ENCODE results near the gene LRBA. TPM values are rescaled to one million over a fixed set of nuclear protein-coding genes. Genes with fewer than 3 reads are reported as not detected.
"Not testable (repeated sequence)": the region's sequence is repeated elsewhere in the genome, so short reads cannot be mapped to it uniquely, and the experiment has no call there.

LRBA gene
- total and polyA plus RNA-seq, 4 donors = 18.8 to 56.4 (median 33.8) TPM

DNA sequence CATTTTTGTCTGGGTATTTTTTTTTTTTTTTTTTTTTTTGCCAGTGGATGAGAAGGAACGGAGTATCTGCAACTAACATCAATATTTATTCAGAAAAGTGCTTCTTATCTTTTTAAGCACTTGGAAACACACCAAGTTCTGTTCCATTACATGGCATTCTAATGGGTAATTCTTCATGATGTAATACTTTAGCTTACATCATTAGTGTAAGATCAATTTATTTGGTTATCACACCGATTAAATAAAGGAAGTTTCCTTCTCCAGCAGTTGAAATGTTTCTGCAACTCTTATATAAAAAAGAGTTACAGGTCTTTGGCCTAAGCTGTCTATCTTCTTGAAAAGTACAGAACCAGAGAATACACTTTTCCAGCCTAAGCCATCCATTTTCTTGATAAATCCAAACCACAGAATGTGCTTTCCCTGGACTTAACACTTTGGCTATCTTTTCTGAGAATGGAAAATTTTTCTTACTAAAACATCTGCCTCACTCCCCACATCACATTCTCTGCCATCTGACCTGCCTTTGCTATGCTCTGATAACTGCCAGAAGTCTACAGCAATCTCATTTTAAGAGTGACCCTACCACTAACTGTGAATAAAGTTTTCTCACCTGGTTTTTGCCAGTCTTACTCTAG lies 625.1 kb downstream of the LRBA start:
- WGBS (ENCODE audit: insufficient coverage) = no CpG with 5 or more reads among the region's 2 CpGs
- DNase-seq (ENCODE audit: low read depth in 4 of 6, low spot score in 6 of 6) = no peak

DNA sequence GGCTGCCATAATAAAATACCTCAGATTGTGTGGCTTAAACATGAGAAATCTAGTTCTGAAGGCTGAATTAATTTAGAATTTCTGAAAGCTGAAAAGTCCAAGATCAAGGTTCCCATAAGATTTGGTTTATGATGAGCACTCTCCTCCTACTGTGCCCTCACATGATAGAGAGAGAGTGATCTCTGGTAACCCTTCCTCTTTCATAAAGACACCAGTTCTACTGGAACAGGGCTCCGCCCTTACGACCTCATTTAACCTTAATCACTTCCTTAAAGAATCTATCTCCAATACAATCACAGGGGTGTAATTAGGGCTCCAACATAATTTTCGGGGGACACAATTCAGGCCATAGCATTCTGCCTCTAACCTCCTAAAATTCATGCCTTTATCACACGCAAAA lies 627.1 kb downstream of the LRBA start:
- Histone ChIP-seq H3K4me3 (ENCODE audit: low read depth, low read length) (no peak overlapping the region), H3K9me3 (ENCODE audit: control insufficient read depth, insufficient read depth, low read length) (peaks cover 3% of the 10 kb centered on the region), H3K27me3 (ENCODE audit: control insufficient read depth, insufficient read depth, low read length) (no peaks in the 10 kb centered on the region), H3K27ac (ENCODE audit: low read depth, low read length) (no peak overlapping the region), H3K4me1 (ENCODE audit: control insufficient read depth, insufficient read depth, low read length) (no peaks in the 10 kb centered on the region), H3K36me3 (ENCODE audit: control insufficient read depth, insufficient read depth, low read length) (no peaks in the 10 kb centered on the region)
- no peak for DNase-seq (ENCODE audit: low read depth in 4 of 6, low spot score in 6 of 6)
- WGBS (ENCODE audit: insufficient coverage) = 100% methylated on average over 4 of the region's 4 CpGs

More for the DNA sequence above, 625.1 kb downstream of the LRBA start:
- no peaks in the 10 kb centered on the region for H3K36me3 ChIP-seq (ENCODE audit: control insufficient read depth, insufficient read depth, low read length)
- H3K4me3 ChIP-seq (ENCODE audit: low read depth, low read length) = no peak overlapping the region
- no peaks in the 10 kb centered on the region for H3K4me1 ChIP-seq (ENCODE audit: control insufficient read depth, insufficient read depth, low read length)
- no peak overlapping the region for H3K27ac ChIP-seq (ENCODE audit: low read depth, low read length)
- H3K9me3 ChIP-seq (ENCODE audit: control insufficient read depth, insufficient read depth, low read length) = peaks cover 5% of the 10 kb centered on the region
- no peaks in the 10 kb centered on the region for H3K27me3 ChIP-seq (ENCODE audit: control insufficient read depth, insufficient read depth, low read length)

GRCh38 chr4:150386415-150386814 lies 628.7 kb downstream of the LRBA start:
- DNase-seq (ENCODE audit: low read depth in 4 of 6, low spot score in 6 of 6); H3K27me3 ChIP-seq (ENCODE audit: control insufficient read depth, insufficient read depth, low read length); H3K9me3 ChIP-seq (ENCODE audit: control insufficient read depth, insufficient read depth, low read length); H3K4me3 ChIP-seq (ENCODE audit: low read depth, low read length); H3K36me3 ChIP-seq (ENCODE audit: control insufficient read depth, insufficient read depth, low read length); H3K4me1 ChIP-seq (ENCODE audit: control insufficient read depth, insufficient read depth, low read length); H3K27ac ChIP-seq (ENCODE audit: low read depth, low read length): not testable (repeated sequence)
- 100% methylated on average over 1 of the region's 2 CpGs for WGBS (ENCODE audit: insufficient coverage)

GRCh38 chr4:150385606-150386005 lies 629.5 kb downstream of the LRBA start:
- Histone ChIP-seq H3K9me3 (ENCODE audit: control insufficient read depth, insufficient read depth, low read length) (no peaks in the 10 kb centered on the region), H3K27me3 (ENCODE audit: control insufficient read depth, insufficient read depth, low read length) (no peaks in the 10 kb centered on the region), H3K4me1 (ENCODE audit: control insufficient read depth, insufficient read depth, low read length) (no peaks in the 10 kb centered on the region), H3K27ac (ENCODE audit: low read depth, low read length) (no peak overlapping the region), H3K36me3 (ENCODE audit: control insufficient read depth, insufficient read depth, low read length) (no peaks in the 10 kb centered on the region), H3K4me3 (ENCODE audit: low read depth, low read length) (no peak overlapping the region)
- no CpG with 5 or more reads among the region's 2 CpGs for WGBS (ENCODE audit: insufficient coverage)
- DNase-seq (ENCODE audit: low read depth in 4 of 6, low spot score in 6 of 6) = peak in 4 of 6 donors; percentile 26 to 84 (median 52)

DNA sequence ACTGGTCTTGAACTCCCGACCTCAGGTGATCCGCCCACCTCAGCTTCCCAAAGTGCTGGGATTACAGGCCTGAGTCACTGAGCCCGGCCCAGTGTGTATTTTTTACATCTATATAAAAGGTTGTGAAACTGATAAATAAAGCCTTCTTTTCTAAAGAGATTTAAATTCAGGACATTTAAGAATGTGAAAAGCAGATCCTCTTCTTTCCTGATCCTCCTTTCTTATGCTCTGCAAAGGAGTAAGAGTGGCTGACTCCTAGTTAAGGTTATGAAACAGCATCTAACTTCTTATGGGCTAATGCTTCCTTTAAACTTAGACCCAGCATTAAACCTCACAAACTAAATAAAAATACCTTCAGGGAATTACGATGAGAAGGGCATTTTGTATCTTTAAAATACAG lies 630.8 kb downstream of the LRBA start:
- no peaks in the 10 kb centered on the region for H3K4me1 ChIP-seq (ENCODE audit: control insufficient read depth, insufficient read depth, low read length)
- H3K27ac ChIP-seq (ENCODE audit: low read depth, low read length) = no peak overlapping the region
- WGBS (ENCODE audit: insufficient coverage) = no CpG with 5 or more reads among the region's 4 CpGs
- no peak overlapping the region for H3K4me3 ChIP-seq (ENCODE audit: low read depth, low read length)
- no peaks in the 10 kb centered on the region for H3K9me3 ChIP-seq (ENCODE audit: control insufficient read depth, insufficient read depth, low read length)
- no peaks in the 10 kb centered on the region for H3K27me3 ChIP-seq (ENCODE audit: control insufficient read depth, insufficient read depth, low read length)
- no peak for DNase-seq (ENCODE audit: low read depth in 4 of 6, low spot score in 6 of 6)
- no peaks in the 10 kb centered on the region for H3K36me3 ChIP-seq (ENCODE audit: control insufficient read depth, insufficient read depth, low read length)

- Histone ChIP-seq H3K27me3 (ENCODE audit: control insufficient read depth, insufficient read depth, low read length) (no peaks in the 10 kb centered on the region), H3K27ac (ENCODE audit: low read depth, low read length) (no peak overlapping the region), H3K4me1 (ENCODE audit: control insufficient read depth, insufficient read depth, low read length) (no peaks in the 10 kb centered on the region), H3K9me3 (ENCODE audit: control insufficient read depth, insufficient read depth, low read length) (no peaks in the 10 kb centered on the region), H3K36me3 (ENCODE audit: control insufficient read depth, insufficient read depth, low read length) (no peaks in the 10 kb centered on the region), H3K4me3 (ENCODE audit: low read depth, low read length) (no peak overlapping the region)
- DNase-seq (ENCODE audit: low read depth in 4 of 6, low spot score in 6 of 6) = no peak
- WGBS (ENCODE audit: insufficient coverage) = no CpG with 5 or more reads among the region's 1 CpG
Measured at GRCh38 chr4:150382028-150382427, 633.1 kb downstream of the LRBA start.

GRCh38 chr4:150381609-150382008 lies 633.5 kb downstream of the LRBA start:
- Histone ChIP-seq H3K36me3 (ENCODE audit: control insufficient read depth, insufficient read depth, low read length) (no peaks in the 10 kb centered on the region), H3K4me1 (ENCODE audit: control insufficient read depth, insufficient read depth, low read length) (no peaks in the 10 kb centered on the region), H3K9me3 (ENCODE audit: control insufficient read depth, insufficient read depth, low read length) (no peaks in the 10 kb centered on the region), H3K27ac (ENCODE audit: low read depth, low read length) (no peak overlapping the region), H3K27me3 (ENCODE audit: control insufficient read depth, insufficient read depth, low read length) (no peaks in the 10 kb centered on the region), H3K4me3 (ENCODE audit: low read depth, low read length) (no peak overlapping the region)
- WGBS (ENCODE audit: insufficient coverage) = no CpG with 5 or more reads among the region's 3 CpGs
- DNase-seq (ENCODE audit: low read depth in 4 of 6, low spot score in 6 of 6) = no peak

- Histone ChIP-seq H3K36me3 (ENCODE audit: control insufficient read depth, insufficient read depth, low read length) (no peaks in the 10 kb centered on the region), H3K4me1 (ENCODE audit: control insufficient read depth, insufficient read depth, low read length) (no peaks in the 10 kb centered on the region), H3K9me3 (ENCODE audit: control insufficient read depth, insufficient read depth, low read length) (no peaks in the 10 kb centered on the region), H3K27ac (ENCODE audit: low read depth, low read length) (no peak overlapping the region), H3K4me3 (ENCODE audit: low read depth, low read length) (no peak overlapping the region), H3K27me3 (ENCODE audit: control insufficient read depth, insufficient read depth, low read length) (no peaks in the 10 kb centered on the region)
- no peak for DNase-seq (ENCODE audit: low read depth in 4 of 6, low spot score in 6 of 6)
- no CpG with 5 or more reads among the region's 2 CpGs for WGBS (ENCODE audit: insufficient coverage)
Measured at GRCh38 chr4:150381036-150381435, 634.0 kb downstream of the LRBA start.

DNA sequence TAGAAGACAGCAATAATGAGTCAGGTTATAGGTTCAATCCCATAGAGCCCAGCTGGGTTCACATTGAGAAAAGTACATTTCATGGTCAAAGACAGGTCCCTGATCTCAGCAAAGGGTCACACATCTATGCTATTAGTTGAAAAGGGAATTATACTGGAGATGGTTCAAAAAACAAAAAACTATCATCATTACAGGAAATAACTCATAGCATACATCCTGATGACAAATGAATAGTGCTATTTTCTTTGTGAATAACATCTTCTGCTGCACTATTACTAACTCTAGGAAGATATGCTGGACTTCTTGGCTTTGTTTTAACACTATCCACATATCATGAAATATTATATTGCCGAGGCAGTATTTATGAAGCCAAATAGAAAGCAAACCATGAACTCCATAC lies 635.6 kb downstream of the LRBA start:
- H3K36me3 ChIP-seq (ENCODE audit: control insufficient read depth, insufficient read depth, low read length) = no peaks in the 10 kb centered on the region
- no peak overlapping the region for H3K4me3 ChIP-seq (ENCODE audit: low read depth, low read length)
- no peaks in the 10 kb centered on the region for H3K27me3 ChIP-seq (ENCODE audit: control insufficient read depth, insufficient read depth, low read length)
- 100% methylated on average over 1 of the region's 1 CpG for WGBS (ENCODE audit: insufficient coverage)
- H3K27ac ChIP-seq (ENCODE audit: low read depth, low read length) = no peak overlapping the region
- no peaks in the 10 kb centered on the region for H3K4me1 ChIP-seq (ENCODE audit: control insufficient read depth, insufficient read depth, low read length)
- no peak for DNase-seq (ENCODE audit: low read depth in 4 of 6, low spot score in 6 of 6)
- no peaks in the 10 kb centered on the region for H3K9me3 ChIP-seq (ENCODE audit: control insufficient read depth, insufficient read depth, low read length)

DNA sequence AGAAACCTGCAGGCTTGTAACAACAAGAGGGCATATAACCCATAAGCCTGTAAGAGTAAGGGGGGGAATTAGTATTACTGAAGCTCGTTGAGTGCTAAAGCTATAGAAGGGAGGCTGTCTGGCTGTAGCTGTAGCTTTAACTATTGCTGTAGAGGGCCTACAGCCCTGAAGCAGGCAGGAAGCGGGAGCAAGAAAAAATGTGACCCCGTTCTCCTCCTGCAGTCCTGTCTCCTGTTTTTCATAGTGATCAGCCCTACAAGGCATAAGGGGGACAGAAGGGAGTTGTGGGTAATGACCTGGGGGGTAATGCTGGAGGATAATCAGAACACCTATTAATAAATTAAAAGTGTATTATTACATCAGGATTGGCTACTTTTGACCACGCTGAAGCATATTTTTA lies 640.1 kb downstream of the LRBA start:
- WGBS (ENCODE audit: insufficient coverage) = 67% methylated on average over 1 of the region's 4 CpGs
- Histone ChIP-seq H3K4me3 (ENCODE audit: low read depth, low read length) (no peak overlapping the region), H3K36me3 (ENCODE audit: control insufficient read depth, insufficient read depth, low read length) (no peaks in the 10 kb centered on the region), H3K27ac (ENCODE audit: low read depth, low read length) (no peak overlapping the region), H3K4me1 (ENCODE audit: control insufficient read depth, insufficient read depth, low read length) (no peaks in the 10 kb centered on the region), H3K9me3 (ENCODE audit: control insufficient read depth, insufficient read depth, low read length) (no peaks in the 10 kb centered on the region), H3K27me3 (ENCODE audit: control insufficient read depth, insufficient read depth, low read length) (no peaks in the 10 kb centered on the region)
- DNase-seq (ENCODE audit: low read depth in 4 of 6, low spot score in 6 of 6) = no peak
